CD4-positive, alpha-beta T cell treated with Interleukin-2 at 100 ng/mL for 4 hours (primary cell): ENCODE results near the gene FOXR2.

Experiments used
- DNase-seq: peaks from one replicate; pipeline ENCODE4 v3.0.0-alpha.2; 2020; ENCODE audit warnings: low spot score

The FOXR2 gene

GRCh38 chrX:55623100-55623499 is at the start of gene FOXR2:
Gene FOXR2, plus strand, starts transcription at chrX:55623400. Its CDS starts 312 bp downstream, at chrX:55623712.
- DNase-seq = no peak

DNA sequence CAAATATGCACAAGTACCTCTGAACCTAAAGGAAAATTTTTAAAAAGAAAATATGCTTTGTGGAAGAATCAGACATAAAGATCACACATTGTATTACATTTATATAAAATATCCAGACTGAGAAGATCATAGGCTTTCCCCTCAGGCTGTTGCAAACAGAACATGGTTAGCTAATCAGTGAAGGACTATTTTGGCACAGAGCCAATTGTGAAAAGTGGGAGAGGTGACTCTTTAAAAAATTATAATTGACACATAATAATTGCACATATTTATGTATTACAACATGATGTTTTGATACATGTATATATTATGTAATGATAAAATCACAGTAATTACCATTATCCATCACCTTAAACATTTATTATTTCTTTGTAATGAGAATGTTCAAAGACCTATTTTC is 44.1 kb upstream of the FOXR2 start:
- DNase-seq = no peak

DNA sequence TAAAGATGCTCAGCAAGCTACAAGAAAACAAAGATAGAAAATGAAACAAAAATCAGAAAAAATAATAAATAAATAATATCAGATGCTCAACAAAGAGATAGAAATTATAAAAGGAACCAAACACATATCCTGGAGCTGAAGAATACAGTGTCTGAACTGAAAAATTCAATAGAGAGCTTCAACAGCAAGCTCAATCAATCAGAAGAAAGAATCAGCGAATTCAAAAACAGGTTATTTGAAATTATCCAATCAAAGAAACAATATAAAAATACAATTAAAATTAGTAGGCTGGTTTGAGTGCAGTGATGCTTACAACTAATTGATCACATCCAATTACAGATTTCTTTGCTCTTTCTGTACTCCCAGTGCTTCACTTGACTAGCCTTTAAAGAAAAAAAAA is 40.8 kb upstream of the FOXR2 start:
- DNase-seq = no peak

- no peak for DNase-seq
Measured at GRCh38 chrX:55593296-55593695, 29.9 kb upstream of the FOXR2 start.

- no peak for DNase-seq
Measured at GRCh38 chrX:55593756-55594257, 29.4 kb upstream of the FOXR2 start.

GRCh38 chrX:55598333-55598732 is 24.9 kb upstream of the FOXR2 start:
- no peak for DNase-seq

- DNase-seq = no peak
Measured at GRCh38 chrX:55619547-55619946, 3.7 kb upstream of the FOXR2 start.

GRCh38 chrX:55624403-55624802 is 1.2 kb downstream of the FOXR2 start:
- DNase-seq = no peak

DNA sequence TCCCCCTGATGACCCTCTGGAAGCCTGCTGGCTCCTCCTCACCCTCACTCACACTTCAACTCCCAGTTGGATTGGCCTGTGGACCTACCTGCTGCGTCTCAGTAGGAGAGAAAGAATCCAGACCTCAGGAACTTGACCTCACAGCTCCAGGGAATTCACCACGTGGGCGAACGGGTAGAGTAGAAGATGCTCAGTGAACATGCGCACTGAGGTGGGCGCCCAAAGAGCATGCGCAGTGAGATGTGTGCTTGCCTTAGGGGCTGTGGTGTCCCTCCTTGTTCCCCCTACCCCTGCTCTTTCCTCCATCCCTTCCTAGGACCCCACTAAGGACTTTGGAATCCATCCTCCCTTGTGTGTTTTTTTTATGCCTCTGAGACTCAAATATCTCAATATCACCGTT is 12.9 kb downstream of the FOXR2 start:
- no peak for DNase-seq

- no peak for DNase-seq
Measured at GRCh38 chrX:55638933-55639332, 15.7 kb downstream of the FOXR2 start.

DNA sequence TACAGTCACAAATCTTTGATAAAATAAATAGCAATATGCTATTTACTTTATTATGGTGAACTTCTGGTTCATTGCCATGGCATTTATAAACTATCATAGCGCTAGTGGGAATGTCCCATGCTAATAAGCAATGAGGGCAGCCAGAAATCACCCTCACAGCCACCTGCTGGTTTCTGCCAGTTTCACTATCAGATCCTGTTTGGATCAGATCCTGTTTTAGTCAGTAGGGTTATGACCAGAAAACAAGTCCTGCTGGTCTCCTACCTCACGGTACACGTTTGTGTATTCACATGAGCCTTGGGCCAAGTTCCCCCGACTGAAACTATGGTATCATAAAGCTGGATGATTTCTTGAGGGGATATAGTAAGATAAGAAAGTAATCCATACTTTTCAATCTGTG is 17.7 kb downstream of the FOXR2 start:
- DNase-seq = no peak

DNA sequence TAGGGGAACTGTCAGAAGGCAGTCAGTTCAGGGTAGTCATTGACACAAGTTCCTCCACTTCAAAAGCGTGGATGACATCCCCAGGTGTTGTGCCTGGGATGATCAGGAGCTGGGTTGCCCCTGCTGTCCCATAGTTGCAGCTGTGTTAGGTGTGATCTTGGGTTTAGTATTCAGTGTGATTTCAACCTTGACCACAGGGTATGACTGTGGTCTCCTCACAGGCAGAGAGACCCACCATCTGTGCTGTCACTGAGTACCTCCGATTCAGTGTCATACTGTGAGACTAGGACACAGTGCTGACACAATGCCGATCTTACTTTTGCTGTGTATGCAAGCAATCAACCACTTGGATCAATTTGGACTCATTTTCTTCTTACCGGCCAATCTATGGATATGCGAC is 25.2 kb downstream of the FOXR2 start:
- no peak for DNase-seq

- no peak for DNase-seq
Measured at GRCh38 chrX:55659931-55660330, 36.7 kb downstream of the FOXR2 start.

DNA sequence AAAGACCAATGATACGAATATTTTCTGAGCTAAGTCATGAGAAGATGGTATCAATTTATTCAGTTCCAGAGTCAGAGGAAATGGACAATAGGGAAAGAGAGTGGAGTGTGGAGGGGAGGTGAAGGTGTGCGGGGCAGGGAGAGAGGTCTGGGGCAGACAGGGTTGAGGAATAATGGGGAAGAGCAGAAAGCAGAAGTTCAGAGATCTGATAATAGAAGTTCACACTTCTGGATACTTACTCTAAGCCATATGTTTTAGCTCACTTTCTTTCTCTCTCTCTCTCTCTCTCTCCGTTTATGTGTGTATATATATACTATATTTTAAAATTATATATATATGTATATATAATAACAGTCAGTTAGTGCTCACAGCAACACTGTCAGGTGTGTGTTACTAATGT is 40.4 kb downstream of the FOXR2 start:
- no peak for DNase-seq

DNA sequence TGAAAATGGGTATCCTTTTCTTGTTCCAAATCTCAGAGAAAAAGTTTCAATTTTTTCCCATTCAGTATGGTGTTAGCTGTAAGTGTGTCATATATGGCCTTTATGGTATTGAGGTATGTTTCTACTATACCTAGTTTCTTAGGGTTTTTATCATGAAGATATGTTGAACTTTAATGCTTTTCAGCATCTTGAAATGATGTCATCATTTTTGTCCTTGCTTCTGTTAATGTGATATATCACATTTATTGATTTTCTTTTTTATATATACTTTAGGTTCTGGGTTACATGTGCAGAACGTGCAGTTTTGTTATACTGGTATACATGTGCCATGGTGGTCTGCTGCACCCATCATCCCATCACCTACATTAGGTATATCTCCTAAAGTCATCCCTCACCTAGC is 44.9 kb downstream of the FOXR2 start:
- DNase-seq = no peak
